Mucosa of rectum (tissue), 2 donors: ENCODE data around the gene RAET1E.
"Not testable (repeated sequence)": the region's sequence is repeated elsewhere in the genome, so short reads cannot be mapped to it uniquely, and the experiment has no call there.

Experiments
- H3K27ac ChIP-seq, 2 donors: one replicate each; pipeline ENCODE4 v1.7.0; 2013; ENCODE audit warnings: inconsistent platforms in 2 of 2, low read depth in 2 of 2, low read length in 2 of 2
- H3K27me3 ChIP-seq, 2 donors: one replicate each; pipeline ENCODE4 v1.7.0; 2013; ENCODE audit warnings: low read length in 2 of 2; ENCODE audit not compliant: control insufficient read depth in 2 of 2, insufficient read depth in 2 of 2
- H3K36me3 ChIP-seq, 2 donors: one replicate each; pipeline ENCODE4 v1.7.0; 2013; ENCODE audit warnings: low read length in 2 of 2; ENCODE audit not compliant: control insufficient read depth in 2 of 2, insufficient read depth in 2 of 2
- H3K4me1 ChIP-seq, 2 donors: one replicate each; pipeline ENCODE4 v1.7.0; 2013; ENCODE audit warnings: low read length in 2 of 2, mild to moderate bottlenecking in 1 of 2; ENCODE audit not compliant: control insufficient read depth in 2 of 2, insufficient read depth in 2 of 2
- H3K4me3 ChIP-seq, 2 donors: one replicate each; pipeline ENCODE4 v1.7.0; 2013; ENCODE audit warnings: low read length in 2 of 2
- H3K9ac ChIP-seq, 2 donors: one replicate each; pipeline ENCODE4 v1.7.0; 2013; ENCODE audit warnings: low read length in 2 of 2, low read depth in 1 of 2, mild to moderate bottlenecking in 1 of 2
- H3K9me3 ChIP-seq, 2 donors: one replicate each; pipeline ENCODE4 v1.7.0; 2013; ENCODE audit warnings: low read length in 2 of 2; ENCODE audit not compliant: control insufficient read depth in 2 of 2
- donor health status: healthy.
- donor health status: Normal muscosa, but diverticular disease.

RAET1E gene

GRCh38 chr6:149910721-149911151 lies 12.8 kb upstream of the RAET1E start:
- H3K9me3 ChIP-seq: no peaks in the 10 kb centered on the region
- H3K4me3 ChIP-seq: no peak overlapping the region
- no peak overlapping the region for H3K27ac ChIP-seq
- no peak overlapping the region for H3K9ac ChIP-seq
- H3K36me3 ChIP-seq: no peaks in the 10 kb centered on the region
- H3K4me1 ChIP-seq: no peaks in the 10 kb centered on the region
- H3K27me3 ChIP-seq: no peaks in the 10 kb centered on the region

- Histone ChIP-seq H3K27ac (no peak overlapping the region), H3K4me3 (no peak overlapping the region), H3K27me3 (no peaks in the 10 kb centered on the region), H3K36me3 (no peaks in the 10 kb centered on the region), H3K9me3 (no peaks in the 10 kb centered on the region), H3K9ac (no peak overlapping the region), H3K4me1 (no peaks in the 10 kb centered on the region)
These were observed 12.0 kb upstream of the RAET1E start for GRCh38 chr6:149909701-149910470.

GRCh38 chr6:149908480-149908879 lies 10.6 kb upstream of the RAET1E start:
- not testable (repeated sequence) for H3K27me3 ChIP-seq, H3K27ac ChIP-seq, H3K4me3 ChIP-seq, H3K4me1 ChIP-seq, H3K9me3 ChIP-seq, H3K9ac ChIP-seq, H3K36me3 ChIP-seq

GRCh38 chr6:149907317-149907716 lies 9.4 kb upstream of the RAET1E start:
- H3K9ac ChIP-seq: no peak overlapping the region

GRCh38 chr6:149906405-149906804 lies 8.5 kb upstream of the RAET1E start:
- H3K27me3 ChIP-seq: no peaks in the 10 kb centered on the region
- no peaks in the 10 kb centered on the region for H3K4me1 ChIP-seq
- H3K36me3 ChIP-seq: no peaks in the 10 kb centered on the region
- no peak overlapping the region for H3K9ac ChIP-seq
- no peak overlapping the region for H3K4me3 ChIP-seq
- no peak overlapping the region for H3K27ac ChIP-seq
- H3K9me3 ChIP-seq: no peaks in the 10 kb centered on the region

More at GRCh38 chr6:149907317-149907716, 9.4 kb upstream of the RAET1E start:
- Histone ChIP-seq H3K9me3 (no peaks in the 10 kb centered on the region), H3K27ac (no peak overlapping the region), H3K36me3 (no peaks in the 10 kb centered on the region), H3K4me1 (no peaks in the 10 kb centered on the region), H3K27me3 (no peaks in the 10 kb centered on the region), H3K4me3 (no peak overlapping the region)

GRCh38 chr6:149905911-149906371 lies 8.0 kb upstream of the RAET1E start:
- H3K9ac ChIP-seq: no peak overlapping the region
- no peaks in the 10 kb centered on the region for H3K4me1 ChIP-seq
- H3K27ac ChIP-seq: no peak overlapping the region
- no peak overlapping the region for H3K4me3 ChIP-seq
- H3K9me3 ChIP-seq: no peaks in the 10 kb centered on the region
- no peaks in the 10 kb centered on the region for H3K36me3 ChIP-seq
- H3K27me3 ChIP-seq: no peaks in the 10 kb centered on the region

- H3K27me3 ChIP-seq: no peaks in the 10 kb centered on the region
- H3K36me3 ChIP-seq: no peaks in the 10 kb centered on the region
- no peak overlapping the region for H3K9ac ChIP-seq
- no peaks in the 10 kb centered on the region for H3K4me1 ChIP-seq
- H3K27ac ChIP-seq: no peak overlapping the region
- H3K9me3 ChIP-seq: no peaks in the 10 kb centered on the region
- H3K4me3 ChIP-seq: no peak overlapping the region
These were observed 7.5 kb upstream of the RAET1E start for GRCh38 chr6:149905371-149905910.

GRCh38 chr6:149904661-149905370 lies 6.9 kb upstream of the RAET1E start:
- Histone ChIP-seq H3K4me3 (no peak overlapping the region), H3K27me3 (no peaks in the 10 kb centered on the region), H3K4me1 (no peaks in the 10 kb centered on the region), H3K36me3 (no peaks in the 10 kb centered on the region), H3K9ac (no peak overlapping the region), H3K27ac (no peak overlapping the region), H3K9me3 (no peaks in the 10 kb centered on the region)

GRCh38 chr6:149903938-149904611 lies 6.2 kb upstream of the RAET1E start:
- Histone ChIP-seq H3K4me3 (no peak overlapping the region), H3K27me3 (no peaks in the 10 kb centered on the region), H3K36me3 (no peaks in the 10 kb centered on the region)

More at GRCh38 chr6:149903938-149904611, 6.2 kb upstream of the RAET1E start:
- no peaks in the 10 kb centered on the region for H3K9me3 ChIP-seq
- H3K4me1 ChIP-seq: no peaks in the 10 kb centered on the region
- no peak overlapping the region for H3K9ac ChIP-seq
- no peak overlapping the region for H3K27ac ChIP-seq
